Body of pancreas (tissue), 4 donors: ENCODE results near the gene SNAPC4.

Source experiments
- CTCF ChIP-seq, 7 experiments: fragments of 450-650 bp in 4 of 7; fragments of 200-600 bp in 3 of 7; sonication (generic) in 3 of 7; IDR thresholded peaks; one replicate each; pipeline ENCODE4 v1.5.1; 2016 to 2019; ENCODE audit warnings: antibody characterized with exemption in 7 of 7
- POLR2A ChIP-seq, 3 donors: fragments of 450-650 bp; IDR thresholded peaks; one replicate each; pipeline ENCODE4 v1.6.1; 2016; ENCODE audit warnings: antibody characterized with exemption in 3 of 3, mild to moderate bottlenecking in 2 of 3

GRCh38 chr9:136411378-136411777 is 11.4 kb upstream of the SNAPC4 start:
- TF ChIP-seq CTCF (IDR thresholded peaks at IDR 0.05) = no peak
- no peak for TF ChIP-seq POLR2A (IDR thresholded peaks at IDR 0.05)
